Hepatocyte (in vitro differentiated cells): Measurements from ENCODE around the gene PBX3.

Experiments used
- CTCF ChIP-seq: fragments of 200-600 bp; sonication (generic); IDR thresholded peaks from 2 replicates; pipeline ENCODE4 v1.5.1; 2016; ENCODE audit warnings: antibody characterized with exemption, mild to moderate bottlenecking; ENCODE audit not compliant: poor library complexity
- EZH2 ChIP-seq: fragments of 200-600 bp; sonication (generic); IDR thresholded peaks from 2 replicates; pipeline ENCODE4 v1.6.1; 2016; ENCODE audit warnings: antibody characterized with exemption, mild to moderate bottlenecking, borderline replicate concordance

GRCh38 chr9:126000731-126001580, 253.8 kb downstream of the PBX3 start:
- TF ChIP-seq CTCF, result no peak
- TF ChIP-seq EZH2, result no peak
